HG02642 (cell line): Measurements from ENCODE around the gene MAP7.

Source experiments
- ATAC-seq: cut with Tn5 transposase; IDR thresholded peaks from one replicate; pipeline ENCODE4 v1.9.1; 2021; ENCODE audit warnings: mild to moderate bottlenecking; ENCODE audit not compliant: unreplicated experiment, poor library complexity

MAP7 gene

GRCh38 chr6:136350914-136351313 lies 199.3 kb downstream of the MAP7 start:
- no peak for ATAC-seq

- ATAC-seq, result no peak
Observed at GRCh38 chr6:136347847-136348246, 202.4 kb downstream of the MAP7 start.

- ATAC-seq, result no peak
Observed at GRCh38 chr6:136345145-136345544, 205.1 kb downstream of the MAP7 start.

GRCh38 chr6:136344420-136344819 lies 205.8 kb downstream of the MAP7 start:
- no peak for ATAC-seq

- ATAC-seq, result no peak
Observed at GRCh38 chr6:136343700-136344099, 206.5 kb downstream of the MAP7 start.

DNA sequence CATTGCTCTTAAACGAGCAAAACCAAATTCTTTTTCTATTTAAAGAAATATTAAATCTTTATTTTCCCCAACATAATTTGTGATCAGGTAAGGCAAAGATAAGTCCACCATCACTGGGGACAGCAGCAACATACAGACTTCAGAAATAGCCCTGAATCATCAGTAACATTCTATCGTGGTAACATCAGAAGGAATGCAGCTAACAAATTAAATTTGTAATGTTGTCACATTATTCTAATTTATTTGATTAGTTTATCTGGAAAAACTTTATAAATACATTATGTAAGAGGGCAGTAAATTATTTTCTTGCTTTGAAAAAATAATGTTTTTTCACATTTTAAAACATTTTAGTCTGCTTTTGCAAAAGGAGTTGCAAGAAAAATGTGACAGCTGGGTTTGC lies 206.9 kb downstream of the MAP7 start:
- ATAC-seq, result no peak

DNA sequence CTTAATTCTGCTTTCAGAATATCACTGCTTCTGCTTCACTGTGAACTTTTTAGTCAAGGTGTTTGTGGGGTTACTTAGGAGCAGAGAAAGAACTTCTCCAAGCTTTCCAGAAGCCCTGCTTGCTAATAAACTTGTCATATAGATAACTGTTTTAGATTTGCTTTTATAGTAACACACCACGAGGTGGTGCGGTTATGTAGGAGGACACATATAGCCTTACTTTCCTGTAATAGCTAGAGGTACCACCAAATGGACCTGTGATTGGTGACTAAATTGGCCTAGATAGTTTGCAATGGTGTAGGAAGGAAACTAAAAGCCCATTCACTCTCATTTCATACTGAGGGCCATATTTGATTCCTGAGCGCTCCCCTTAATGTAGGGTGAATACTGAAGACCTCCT lies 208.3 kb downstream of the MAP7 start:
- ATAC-seq, result no peak

GRCh38 chr6:136341367-136341766 lies 208.9 kb downstream of the MAP7 start:
- no peak for ATAC-seq

- no peak for ATAC-seq
Observed at GRCh38 chr6:136338486-136338885, 211.7 kb downstream of the MAP7 start.

DNA sequence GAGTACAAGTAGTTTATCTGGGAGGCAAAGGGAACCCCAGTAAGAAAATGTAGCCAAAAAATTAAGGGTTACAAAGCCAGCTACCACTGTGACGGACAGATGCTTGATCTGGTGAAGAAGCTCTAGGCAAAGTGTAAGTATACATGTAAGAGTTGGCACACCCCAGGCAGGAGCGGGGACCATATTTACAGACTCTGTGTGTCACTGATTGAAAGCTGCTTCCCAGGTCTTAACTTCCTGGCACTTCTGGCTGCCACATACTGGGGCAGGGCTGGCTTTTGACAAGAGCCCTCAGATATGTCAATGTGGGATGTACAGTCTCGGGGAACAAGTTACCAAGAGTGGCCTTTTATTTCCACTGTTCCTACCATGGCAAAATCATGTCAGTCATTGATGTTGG lies 212.6 kb downstream of the MAP7 start:
- no peak for ATAC-seq

DNA sequence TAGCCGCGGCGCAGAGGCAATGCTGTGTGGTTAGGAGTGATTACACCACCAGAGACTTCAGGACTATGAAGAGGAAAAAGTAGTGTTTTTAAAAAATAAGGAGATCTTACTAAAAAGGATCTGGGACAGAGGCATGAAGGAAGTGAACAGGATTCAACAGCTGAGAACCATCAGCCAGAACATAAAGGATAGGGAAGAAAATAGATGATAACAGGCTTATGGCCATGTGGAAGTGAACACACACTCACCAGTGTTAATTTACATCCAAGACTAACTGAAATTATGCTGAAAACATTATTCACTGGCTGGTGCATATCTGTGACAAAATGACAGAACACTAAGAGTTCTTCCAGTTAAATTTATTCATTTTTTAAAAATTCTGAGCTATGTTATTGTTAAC lies 213.1 kb downstream of the MAP7 start:
- no peak for ATAC-seq

DNA sequence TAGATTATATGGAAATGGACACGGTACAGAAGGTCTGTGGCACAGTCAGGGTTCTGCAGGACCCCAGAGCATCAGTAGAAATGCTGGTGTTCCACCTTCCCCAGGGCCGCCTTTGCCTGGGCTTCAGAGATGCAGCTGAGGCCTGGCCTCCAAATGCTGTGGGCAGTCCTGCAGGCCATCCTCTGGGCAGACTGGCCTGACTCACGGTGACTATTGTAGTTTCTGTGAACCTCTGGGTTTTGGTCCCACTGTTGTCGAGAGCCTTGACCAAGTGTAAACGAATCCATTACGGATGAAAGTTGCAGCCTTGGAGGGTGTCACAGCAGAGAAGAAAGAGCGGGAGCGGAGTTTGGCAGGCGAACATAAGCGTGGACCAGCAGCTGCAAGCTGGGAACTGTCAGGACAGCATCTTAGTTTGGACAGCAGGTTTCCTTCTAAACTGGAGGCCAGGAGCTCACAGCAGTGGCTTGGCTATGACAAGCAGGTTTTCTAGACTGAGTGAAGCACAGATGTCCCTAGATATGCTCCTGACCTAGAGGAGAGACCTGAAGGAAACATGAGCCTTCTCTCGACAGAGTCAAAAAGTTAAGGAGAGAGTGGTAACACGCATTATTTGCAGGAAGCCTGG lies 214.4 kb downstream of the MAP7 start:
- ATAC-seq, result no peak

GRCh38 chr6:136334853-136335252 lies 215.4 kb downstream of the MAP7 start:
- no peak for ATAC-seq

GRCh38 chr6:136334465-136334846 lies 215.8 kb downstream of the MAP7 start:
- ATAC-seq, result no peak

DNA sequence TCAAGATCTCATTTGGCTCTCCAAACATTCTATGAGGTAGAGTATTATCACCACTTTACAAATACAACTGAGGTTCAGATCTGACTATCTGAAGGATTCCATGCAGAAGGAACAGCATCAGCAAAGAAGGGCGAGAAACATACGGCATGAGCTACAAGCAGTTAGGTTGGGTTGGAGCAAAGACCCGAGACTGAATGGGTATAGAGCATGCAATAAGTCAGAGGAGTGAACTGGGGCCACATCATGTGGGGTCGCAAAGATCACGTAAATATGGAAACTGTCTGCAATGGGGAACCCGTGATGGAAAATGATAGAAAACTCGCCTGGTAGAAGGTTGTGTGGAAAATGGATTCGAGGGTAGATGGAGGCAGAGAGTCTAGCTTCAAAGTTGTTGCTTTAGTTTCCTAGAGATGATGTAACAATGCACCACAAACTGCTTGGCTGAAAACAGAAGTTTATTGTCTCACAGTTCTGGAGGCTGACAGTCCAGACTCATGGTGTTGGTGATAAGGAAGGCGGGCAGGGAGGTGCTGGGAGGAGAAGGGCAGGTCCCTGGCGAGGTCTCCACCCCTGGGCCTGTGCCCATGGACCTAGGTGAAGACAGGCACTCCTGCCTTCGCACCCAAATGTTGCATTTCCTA lies 216.3 kb downstream of the MAP7 start:
- no peak for ATAC-seq

DNA sequence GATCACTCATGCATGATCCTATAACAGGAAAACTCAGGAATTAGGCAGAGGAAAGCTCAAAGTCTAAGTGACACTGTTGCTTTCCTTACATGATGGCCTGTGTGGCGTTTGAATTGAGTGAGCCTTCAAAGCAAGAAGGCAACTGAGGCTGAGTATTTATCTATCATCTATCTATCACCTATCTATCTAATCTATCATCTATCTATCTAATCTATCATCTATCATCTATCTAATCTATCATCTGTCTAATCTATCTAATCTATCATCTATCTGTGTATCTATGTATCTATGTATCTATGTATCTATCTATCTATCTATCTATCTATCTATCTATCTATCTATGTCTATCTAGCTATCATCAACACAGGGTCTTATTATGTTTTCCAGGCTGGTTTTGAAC lies 218.8 kb downstream of the MAP7 start:
- ATAC-seq, result no peak

DNA sequence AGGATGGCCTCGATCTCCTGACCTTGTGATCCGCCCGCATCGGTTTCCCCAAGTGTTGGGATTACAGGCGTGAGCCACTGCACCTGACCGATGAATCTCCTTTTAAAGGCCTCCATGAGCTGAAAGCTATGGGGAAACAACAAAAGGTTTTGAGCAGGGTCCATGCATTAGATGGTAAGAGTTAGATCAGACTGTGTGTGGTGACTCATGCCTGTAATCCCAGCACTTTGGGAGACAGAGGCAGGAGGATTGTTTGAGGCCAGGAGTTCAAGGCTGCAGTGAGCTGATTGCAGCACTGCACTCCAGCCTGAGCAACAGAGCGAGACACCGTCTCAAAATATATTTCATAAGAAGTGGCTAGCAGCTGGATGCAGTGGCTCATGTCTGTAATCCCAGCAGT lies 219.6 kb downstream of the MAP7 start:
- ATAC-seq, result no peak

DNA sequence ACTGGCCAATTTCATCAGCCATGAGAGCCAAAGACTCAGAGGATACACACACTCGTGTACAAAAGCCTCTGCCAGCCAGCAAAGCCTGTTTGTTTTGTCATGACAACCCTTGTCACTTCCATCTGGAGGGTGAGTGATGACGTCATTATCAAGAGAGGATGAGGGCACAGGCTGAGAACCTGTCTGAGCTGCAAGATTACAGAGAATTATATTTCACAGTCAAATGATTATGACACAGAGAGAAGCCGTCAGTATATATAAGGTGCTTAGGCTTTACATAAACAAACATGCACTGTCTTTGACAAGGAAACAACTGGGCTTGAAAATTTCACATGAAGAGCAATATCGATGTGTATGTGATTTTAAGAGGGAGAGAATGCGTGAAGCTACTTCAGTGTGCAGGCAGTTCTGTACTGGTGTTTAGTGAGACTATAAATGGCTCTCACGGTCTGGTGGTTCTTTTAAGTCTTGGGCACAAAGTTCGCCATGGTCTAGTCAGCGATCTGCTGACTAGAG lies 224.1 kb downstream of the MAP7 start:
- no peak for ATAC-seq

GRCh38 chr6:136324686-136325380 lies 225.4 kb downstream of the MAP7 start:
- no peak for ATAC-seq

- ATAC-seq, result no peak
Observed at GRCh38 chr6:136323431-136324112, 226.7 kb downstream of the MAP7 start.

- ATAC-seq, result no peak
Observed at GRCh38 chr6:136319732-136320131, 230.5 kb downstream of the MAP7 start.
